IPS DF 6.9 (cell line): Measurements from ENCODE around the gene ATP2A1.

Source experiments
- DNase-seq: peaks from one replicate; pipeline ENCODE4 v3.0.0-alpha.2; 2013; ENCODE audit warnings: low read depth, low spot score
- H3K27ac ChIP-seq: one replicate; pipeline ENCODE4 v1.5.1; 2013; ENCODE audit warnings: low read length, control low read depth
- H3K27me3 ChIP-seq: 2 replicates; pipeline ENCODE4 v1.6.1; 2013; ENCODE audit warnings: mild to moderate bottlenecking, low read length; ENCODE audit not compliant: control insufficient read depth, insufficient read depth
- H3K36me3 ChIP-seq: 2 replicates; pipeline ENCODE4 v1.6.1; 2013; ENCODE audit warnings: low read length; ENCODE audit not compliant: control insufficient read depth, insufficient read depth
- H3K4me1 ChIP-seq: 2 replicates; pipeline ENCODE4 v1.6.1; 2013; ENCODE audit warnings: low read length; ENCODE audit not compliant: control insufficient read depth, insufficient read depth
- H3K4me3 ChIP-seq: 2 replicates; pipeline ENCODE4 v1.5.1; 2013; ENCODE audit warnings: mild to moderate bottlenecking, low read length
- H3K9me3 ChIP-seq: 2 replicates; pipeline ENCODE4 v1.6.1; 2013; ENCODE audit warnings: low read length, inconsistent platforms; ENCODE audit not compliant: control insufficient read depth, insufficient read depth
- WGBS: extraction: QIAGEN DNeasy Blood & Tissue Kit; methylation state at CpG from one replicate; pipeline ENCODE4 v1.1.7; 2013; ENCODE audit warnings: mixed read lengths, missing lambda C conversion rate; ENCODE audit not compliant: insufficient read length, insufficient coverage; 5-methylcytosine and 5-hydroxymethylcytosine counted together

ATP2A1 gene

GRCh38 chr16:28878083-28878926 lies at the start of gene ATP2A1:
Gene ATP2A1 (plus strand): TSS chr16:28878488. CDS start chr16:28878672, 184 bp downstream.
- H3K4me1 ChIP-seq = peaks cover 10% of the 10 kb centered on the region
- no peak within 1 kb of the TSS for H3K27ac ChIP-seq
- 0 out of 2 replicates have a peak, but pooled peaks cover 3% of the 10 kb centered on the region for H3K36me3 ChIP-seq
- H3K9me3 ChIP-seq = no peaks in the 10 kb centered on the region
- H3K4me3 ChIP-seq = peak within 1 kb of the TSS; percentile 65; the same call in 1 of the 2 replicates
- no CpG with 5 or more reads among the region's 25 CpGs for WGBS
- H3K27me3 ChIP-seq = no peaks in the 10 kb centered on the region
- no peak for DNase-seq

- Histone ChIP-seq H3K27me3 (no peaks in the 10 kb centered on the region), H3K27ac (no peak overlapping the region), H3K4me3 (no peak overlapping the region), H3K4me1 (no peaks in the 10 kb centered on the region), H3K9me3 (no peaks in the 10 kb centered on the region), H3K36me3 (peaks cover 65% of the 10 kb centered on the region)
- WGBS = no CpG with 5 or more reads among the region's 13 CpGs
- DNase-seq = no peak
These were observed 48.5 kb upstream of the ATP2A1 start for GRCh38 chr16:28829747-28830146.

GRCh38 chr16:28830531-28830930 lies 47.8 kb upstream of the ATP2A1 start:
- Histone ChIP-seq H3K4me3 (no peak overlapping the region), H3K9me3 (no peaks in the 10 kb centered on the region), H3K27ac (no peak overlapping the region), H3K27me3 (no peaks in the 10 kb centered on the region), H3K36me3 (peaks cover 71% of the 10 kb centered on the region), H3K4me1 (no peaks in the 10 kb centered on the region)
- WGBS = 100% methylated on average over 1 of the region's 13 CpGs
- DNase-seq = no peak

- H3K4me3 ChIP-seq = no peak overlapping the region
- no peak overlapping the region for H3K27ac ChIP-seq
- WGBS = no CpG with 5 or more reads among the region's 14 CpGs
- no peaks in the 10 kb centered on the region for H3K4me1 ChIP-seq
- H3K27me3 ChIP-seq = no peaks in the 10 kb centered on the region
- no peak for DNase-seq
- H3K9me3 ChIP-seq = no peaks in the 10 kb centered on the region
- H3K36me3 ChIP-seq = peaks cover 68% of the 10 kb centered on the region
These were observed 43.9 kb upstream of the ATP2A1 start for GRCh38 chr16:28834349-28834748.

GRCh38 chr16:28834873-28835863 lies 43.1 kb upstream of the ATP2A1 start:
- peaks cover 61% of the 10 kb centered on the region for H3K36me3 ChIP-seq
- H3K4me1 ChIP-seq = no peaks in the 10 kb centered on the region
- no peaks in the 10 kb centered on the region for H3K27me3 ChIP-seq
- H3K4me3 ChIP-seq = no peak overlapping the region
- DNase-seq = no peak
- H3K9me3 ChIP-seq = no peaks in the 10 kb centered on the region
- no peak overlapping the region for H3K27ac ChIP-seq
- no CpG with 5 or more reads among the region's 25 CpGs for WGBS

- WGBS = no CpG with 5 or more reads among the region's 25 CpGs
- Histone ChIP-seq H3K27me3 (no peaks in the 10 kb centered on the region), H3K9me3 (no peaks in the 10 kb centered on the region), H3K36me3 (peaks cover 52% of the 10 kb centered on the region), H3K4me1 (no peaks in the 10 kb centered on the region), H3K4me3 (no peak overlapping the region), H3K27ac (no peak overlapping the region)
- no peak for DNase-seq
These were observed 42.2 kb upstream of the ATP2A1 start for GRCh38 chr16:28835864-28836760.

- Histone ChIP-seq H3K4me1 (no peaks in the 10 kb centered on the region), H3K9me3 (no peaks in the 10 kb centered on the region), H3K27ac (no peak overlapping the region), H3K36me3 (peaks cover 47% of the 10 kb centered on the region), H3K27me3 (no peaks in the 10 kb centered on the region), H3K4me3 (no peak overlapping the region)
- no peak for DNase-seq
- WGBS = no CpG with 5 or more reads among the region's 8 CpGs
These were observed 41.6 kb upstream of the ATP2A1 start for GRCh38 chr16:28836761-28837064.

- H3K36me3 ChIP-seq = peaks cover 47% of the 10 kb centered on the region
These were observed 40.4 kb upstream of the ATP2A1 start for GRCh38 chr16:28837672-28838557.

GRCh38 chr16:28838558-28838918 lies 39.8 kb upstream of the ATP2A1 start:
- no peak for DNase-seq
- Histone ChIP-seq H3K27me3 (no peaks in the 10 kb centered on the region), H3K36me3 (peaks cover 49% of the 10 kb centered on the region), H3K4me1 (no peaks in the 10 kb centered on the region), H3K4me3 (no peak overlapping the region), H3K27ac (no peak overlapping the region), H3K9me3 (no peaks in the 10 kb centered on the region)
- WGBS = no CpG with 5 or more reads among the region's 1 CpG

More at GRCh38 chr16:28837672-28838557, 40.4 kb upstream of the ATP2A1 start:
- DNase-seq = no peak
- H3K9me3 ChIP-seq = no peaks in the 10 kb centered on the region
- H3K27ac ChIP-seq = no peak overlapping the region
- no peak overlapping the region for H3K4me3 ChIP-seq
- H3K27me3 ChIP-seq = no peaks in the 10 kb centered on the region
- no peaks in the 10 kb centered on the region for H3K4me1 ChIP-seq
- no CpG with 5 or more reads among the region's 7 CpGs for WGBS
